OCI-LY1 (cell line): ENCODE results near the gene GOLT1B.

Experiments
- CTCF ChIP-seq: fragments of 200-600 bp; sonication (generic), shearing (Covaris generic); IDR thresholded peaks from 2 replicates; pipeline ENCODE4 v1.5.1; 2017; ENCODE audit warnings: mild to moderate bottlenecking, antibody characterized with exemption, low read length, moderate library complexity, mixed read lengths
- EZH2 ChIP-seq: fragments of 200-600 bp; sonication (generic), shearing (Covaris generic); IDR thresholded peaks from 2 replicates; pipeline ENCODE4 v1.8.0; 2017; ENCODE audit warnings: borderline replicate concordance, mixed run types, mild to moderate bottlenecking, antibody characterized with exemption, low read length, moderate library complexity, mixed read lengths

DNA sequence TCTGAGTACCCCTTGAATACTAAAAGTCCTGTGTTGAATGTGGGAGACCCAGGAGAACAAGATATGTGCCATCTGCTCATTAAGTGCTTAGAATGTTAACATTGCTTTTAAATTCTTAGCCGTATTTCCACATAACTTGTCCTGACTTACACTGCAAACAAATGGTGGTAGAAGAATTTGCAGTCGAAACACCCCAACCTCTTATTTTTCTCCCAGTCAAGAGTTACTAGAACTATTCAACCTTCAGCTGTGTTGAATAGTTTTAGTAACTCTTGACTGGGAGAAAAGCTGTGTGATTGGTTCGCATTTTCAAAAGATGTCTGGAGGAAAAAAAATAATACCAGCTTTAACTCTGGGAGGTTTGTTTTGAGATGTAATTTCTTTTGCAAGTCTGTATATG is 16.9 kb downstream of the GOLT1B start:
- TF ChIP-seq CTCF, result no peak
- no peak for TF ChIP-seq EZH2
